ENCODE measurements around the gene IL21R. TPM values are rescaled to one million over a fixed set of nuclear protein-coding genes. Genes with fewer than 3 reads are reported as not detected.

The IL21R gene
- total RNA-seq: 1 to 10 TPM in 1 of 9 donors, under 1 TPM in 7, not detected in 1; 0.14 to 2.6 (median 0.44) TPM
- under 1 TPM; 0.08 to 0.55 (median 0.17) TPM for polyA plus RNA-seq
- long read RNA-seq, donor 1: 0 reads
- long read RNA-seq, donor 2: 0 reads
- long read RNA-seq, donor 3: 0 reads
- long read RNA-seq, donor 4: 0 reads
- long read RNA-seq, donor 5, full-length matches to known transcripts: 1 of 3 reads
- long read RNA-seq, donor 5, partial matches to known transcripts: 0 of 3 reads
- long read RNA-seq, donor 5, other reads (novel, unspliced or antisense): 2 of 3 reads
- long read RNA-seq, donor 6: 0 reads
- long read RNA-seq, donor 7: 0 reads
- long read RNA-seq, donor 8: 0 reads
- long read RNA-seq, donor 9: 0 reads
- long read RNA-seq, donor 10: 0 reads

- WGBS, 4 donors: 17 to 22% (median 18%) methylated on average over 9 to 23 of the region's 23 CpGs
- DNase-seq: peak; percentile 30 to 67 (median 50)
- Histone ChIP-seq H3K9me3 (replicated peaks in 1 of 3) (no peaks in the 10 kb centered on the region), H3K4me3 (no peak within 1 kb of the TSS), H3K27me3 (peaks cover 5% of the 10 kb centered on the region), H3K36me3 (replicated peaks in 1 of 2) (no peaks in the 10 kb centered on the region), H3K4me1 (replicated peaks in 1 of 2) (peaks cover 0 to 10% of the 10 kb centered on the region in 2 donors), H3K27ac (no peak within 1 kb of the TSS)
- no peak for TF ChIP-seq POLR2A (IDR thresholded peaks at IDR 0.05)
- intact Hi-C loops (cut with DNase I): no loop called here
Measured at GRCh38 chr16:27401768-27402568, at the start of gene IL21R. TSS of gene IL21R (plus strand) at chr16:27402174. CDS start at chr16:27430072, 27,898 bp downstream.

GRCh38 chr16:27353853-27354252 lies 48.1 kb upstream of the IL21R start:
- WGBS, 4 donors: 87 to 94% (median 92%) methylated on average over 4 of the region's 4 CpGs
- DNase-seq: no peak
- TF ChIP-seq CTCF (IDR thresholded peaks at IDR 0.05) (no peak), POLR2A (IDR thresholded peaks at IDR 0.05) (no peak)
- intact Hi-C loops (cut with DNase I): no loop called here
- H3K27ac ChIP-seq: no peak overlapping the region
- peaks cover 0 to 97% of the 10 kb centered on the region in 2 donors for H3K36me3 ChIP-seq (replicated peaks in 1 of 2)
- no peaks in the 10 kb centered on the region for H3K4me1 ChIP-seq (replicated peaks in 1 of 2)
- no peak overlapping the region for H3K4me3 ChIP-seq
- H3K9me3 ChIP-seq (replicated peaks in 1 of 3): no peaks in the 10 kb centered on the region
- H3K27me3 ChIP-seq: no peaks in the 10 kb centered on the region

- Histone ChIP-seq H3K9me3 (replicated peaks in 1 of 3) (no peaks in the 10 kb centered on the region), H3K27me3 (no peaks in the 10 kb centered on the region), H3K4me1 (replicated peaks in 1 of 2) (no peaks in the 10 kb centered on the region), H3K36me3 (replicated peaks in 1 of 2) (peaks cover 0 to 93% of the 10 kb centered on the region in 2 donors), H3K4me3 (no peak overlapping the region), H3K27ac (no peak overlapping the region)
- DNase-seq: peak; percentile 34 to 70 (median 52)
- intact Hi-C loops (cut with DNase I): no loop called here
- WGBS, 4 donors: 74 to 85% (median 78%) methylated on average over 8 to 12 of the region's 12 CpGs
- TF ChIP-seq CTCF (IDR thresholded peaks at IDR 0.05) (peak in 5 of 6 experiments; percentile 20 to 52 (median 35)), POLR2A (IDR thresholded peaks at IDR 0.05) (no peak)
Measured at GRCh38 chr16:27355610-27356009, 46.4 kb upstream of the IL21R start.

- H3K27ac ChIP-seq: no peak overlapping the region
- intact Hi-C loops (cut with DNase I): no loop called here
- DNase-seq: no peak
- H3K27me3 ChIP-seq: no peaks in the 10 kb centered on the region
- no peaks in the 10 kb centered on the region for H3K4me1 ChIP-seq (replicated peaks in 1 of 2)
- H3K4me3 ChIP-seq: no peak overlapping the region
- TF ChIP-seq POLR2A (IDR thresholded peaks at IDR 0.05) (no peak), CTCF (IDR thresholded peaks at IDR 0.05) (no peak)
- no peaks in the 10 kb centered on the region for H3K9me3 ChIP-seq (replicated peaks in 1 of 3)
- WGBS, 4 donors: 87 to 92% (median 89%) methylated on average over 4 of the region's 4 CpGs
- H3K36me3 ChIP-seq (replicated peaks in 1 of 2): peaks cover 0 to 93% of the 10 kb centered on the region in 2 donors
Measured at GRCh38 chr16:27356794-27357193, 45.2 kb upstream of the IL21R start.

Data from adrenal gland (tissue), 19 donors.